Adrenal gland (tissue), 5 donors: Measurements from ENCODE around the gene BTN3A1.

ENCODE experiments used
- CTCF ChIP-seq, 6 experiments: fragments of 450-650 bp in 4 of 6; fragments of 200-600 bp in 2 of 6; sonication (generic) in 1 of 6; IDR thresholded peaks; 1 replicate in 5 of 6; 2 replicates in 1 of 6; pipeline versions ENCODE4 v1.5.1 to v1.8.0; 2016 to 2021; ENCODE audit warnings: antibody characterized with exemption in 6 of 6, mild to moderate bottlenecking in 2 of 6, moderate library complexity in 1 of 6
- POLR2A ChIP-seq, 2 donors: fragments of 450-650 bp; IDR thresholded peaks; one replicate each; pipeline ENCODE4 v1.6.1; 2017; ENCODE audit warnings: antibody characterized with exemption in 2 of 2, mild to moderate bottlenecking in 2 of 2, moderate library complexity in 1 of 2
- donor health status: DM: no; HTN: no; CAD: no.

GRCh38 chr6:26385734-26386125 lies 16.3 kb upstream of the BTN3A1 start:
- TF ChIP-seq CTCF (IDR thresholded peaks at IDR 0.05), result no peak
- no peak for TF ChIP-seq POLR2A (IDR thresholded peaks at IDR 0.05)
